ENCODE results near the gene CRBN. TPM values are rescaled to one million over a fixed set of nuclear protein-coding genes. Genes with fewer than 3 reads are reported as not detected.

The CRBN gene
- total and polyA plus RNA-seq, 9 of the 15 experiments (the other 6 are each of a cell fraction or from before 2014, with no cell fraction given): 40.8 to 331 (median 57.4) TPM

GRCh38 chr3:3184876-3185275, 5.4 kb upstream of the CRBN start:
- H4K20me1 ChIP-seq (replicated peaks; ENCODE audit: control insufficient read depth, insufficient read depth, low read length): no peaks in the 10 kb centered on the region
- H3K27ac ChIP-seq (ENCODE audit: extremely low read depth, low read depth, low read length): no peak overlapping the region
- intact Hi-C loops (cut with micrococcal nuclease) (no loop called here), in situ Hi-C loops (cut with MboI) (no loop called here)
- H3K4me3 ChIP-seq: no peak overlapping the region
- H2AFZ ChIP-seq (ENCODE audit: low read depth, low read length): no peak overlapping the region
- H3K4me2 ChIP-seq (ENCODE audit: insufficient read depth, low read length): no peak overlapping the region
- no peaks in the 10 kb centered on the region for H3K36me3 ChIP-seq (ENCODE audit: control insufficient read depth, insufficient read depth, low read length)
- H3K4me1 ChIP-seq (replicated peaks in 1 of 2; ENCODE audit: control insufficient read depth in 2 of 2, insufficient read depth in 2 of 2, low read length in 2 of 2): peaks cover under 1 to 18% of the 10 kb centered on the region in 2 experiments; a peak in 3 of 5 replicates
- ChIA-PET POLR2A (no interaction called here), CTCF (ENCODE audit: low intra/inter-chr PET ratio) (no interaction called here)
- WGBS (ENCODE audit: insufficient coverage, low coverage, missing lambda C conversion rate): 9% methylated on average over 2 of the region's 2 CpGs
- no peak overlapping the region for H3K9ac ChIP-seq (ENCODE audit: insufficient read depth in 1 of 2, low read depth in 2 of 2, low read length in 2 of 2)
- no peaks in the 10 kb centered on the region for H3K9me1 ChIP-seq (ENCODE audit: control insufficient read depth, insufficient read depth, low read length)
- no peaks in the 10 kb centered on the region; a peak in 1 of 5 replicates for H3K27me3 ChIP-seq (ENCODE audit: control insufficient read depth in 2 of 2, insufficient read depth in 2 of 2, low read length in 2 of 2)
- DNase-seq (ENCODE audit: extremely low read depth in 1 of 4, low spot score in 3 of 4) (no peak), FAIRE-seq (no peak), ATAC-seq (no peak)
- TF ChIP-seq PBX2 (CRISPR knock-in tag; IDR thresholded peaks at IDR 0.05; ENCODE audit: low read depth): no peak
- 0 out of 2 replicates have a peak, but pooled peaks have one; percentile 12 for TF ChIP-seq PBX2 (tag; conservative IDR thresholded peaks at IDR 0.05; ENCODE audit: low read depth)
- no peak for TF ChIP-seq ZNF280B (CRISPR knock-in tag; IDR thresholded peaks at IDR 0.05)
- H3K79me2 ChIP-seq (ENCODE audit: control insufficient read depth, insufficient read depth, low read length): no peaks in the 10 kb centered on the region
- H3K9me3 ChIP-seq (replicated peaks; ENCODE audit: control insufficient read depth, insufficient read depth, low read depth, low read length): no peaks in the 10 kb centered on the region
- BruUV-seq (replicated peaks): no TSS peak

Measured in K562 (cell line).